ENCODE measurements around the gene MYD88. TPM values are rescaled to one million over a fixed set of nuclear protein-coding genes. Genes with fewer than 3 reads are reported as not detected.

The MYD88 gene
- total RNA-seq, 2 experiments from 2014 or later: 72.5 to 78.6 TPM

DNA sequence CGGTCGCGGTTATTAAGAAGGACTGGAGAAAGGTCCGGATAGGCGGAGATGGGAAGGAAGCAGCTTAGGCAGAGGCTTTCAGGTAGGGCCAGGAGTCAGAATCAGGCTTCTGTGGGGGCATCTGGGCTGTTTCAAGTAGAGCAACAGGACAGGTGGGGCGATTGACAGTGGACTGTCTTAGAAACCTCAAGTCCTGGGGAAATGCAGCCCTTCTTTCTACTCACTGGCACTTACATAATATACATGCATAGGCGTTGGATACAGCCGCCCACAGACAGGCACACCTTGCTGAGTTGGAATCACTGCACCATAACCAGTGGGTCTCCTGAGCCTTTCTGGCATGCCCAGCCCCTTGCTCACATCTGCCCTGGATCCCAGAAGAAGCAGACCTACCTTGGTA is 730 bp downstream of the MYD88 start:
- H3K4me3 Mint-ChIP-seq: peak overlapping the region; percentile 86
- POLR2A ChIA-PET: interaction anchor here (0.7 to 7.5 kb wide), 4 partner anchors 13 to 110 kb away, joined by 3 to 153 read pairs (median 8); partner anchors contain the start of genes DLEC1, OXSR1 and PLCD1
- no peaks in the 10 kb centered on the region for H3K27me3 Mint-ChIP-seq (ENCODE audit: low read depth)
- H3K4me1 Mint-ChIP-seq (ENCODE audit: low read depth): peaks cover 55% of the 10 kb centered on the region
- ATAC-seq: no peak
- peaks cover 52% of the 10 kb centered on the region for H3K36me3 Mint-ChIP-seq (ENCODE audit: low read depth)
- peak overlapping the region; percentile 96 for H3K27ac Mint-ChIP-seq
- CTCF ChIA-PET: interaction anchor here (1.0 to 5.1 kb wide), 5 partner anchors 18 to 341 kb away, joined by 3 to 30 read pairs (median 3); partner anchors contain the start of gene OXSR1
- H3K9me3 Mint-ChIP-seq (ENCODE audit: insufficient read depth): no peaks in the 10 kb centered on the region
- no peak for DNase-seq

GRCh38 chr3:38139652-38140051 is 1.2 kb downstream of the MYD88 start:
- Mint-ChIP-seq H3K9me3 (ENCODE audit: insufficient read depth) (no peaks in the 10 kb centered on the region), H3K27ac (peak overlapping the region; percentile 96), H3K4me1 (ENCODE audit: low read depth) (peaks cover 51% of the 10 kb centered on the region), H3K36me3 (ENCODE audit: low read depth) (peaks cover 47% of the 10 kb centered on the region), H3K27me3 (ENCODE audit: low read depth) (no peaks in the 10 kb centered on the region), H3K4me3 (peak overlapping the region; percentile 86)
- ATAC-seq (no peak), DNase-seq (no peak)
- POLR2A ChIA-PET: interaction anchor here (0.8 to 7.5 kb wide), 2 partner anchors 13 to 25 kb away, joined by 9 to 153 read pairs; partner anchors contain the start of gene OXSR1
- CTCF ChIA-PET: interaction anchor here (0.9 to 5.1 kb wide), 6 partner anchors 18 to 341 kb away, joined by 3 to 30 read pairs (median 3); partner anchors contain the start of gene OXSR1

- DNase-seq (no peak), ATAC-seq (no peak)
- ChIA-PET CTCF (interaction anchor here (0.9 to 5.1 kb wide), 3 partner anchors 23 to 340 kb away, joined by 3 to 30 read pairs (median 5); partner anchors contain the start of gene OXSR1), POLR2A (interaction anchor here (1.1 to 7.5 kb wide), 2 partner anchors 14 to 24 kb away, joined by 5 to 153 read pairs; partner anchors contain the start of gene OXSR1)
- Mint-ChIP-seq H3K4me3 (peak overlapping the region; percentile 86), H3K4me1 (ENCODE audit: low read depth) (peaks cover 44% of the 10 kb centered on the region), H3K27me3 (ENCODE audit: low read depth) (no peaks in the 10 kb centered on the region), H3K36me3 (ENCODE audit: low read depth) (peaks cover 40% of the 10 kb centered on the region), H3K9me3 (ENCODE audit: insufficient read depth) (no peaks in the 10 kb centered on the region), H3K27ac (no peak overlapping the region)
Measured at GRCh38 chr3:38140326-38141172, 2.1 kb downstream of the MYD88 start.

DNA sequence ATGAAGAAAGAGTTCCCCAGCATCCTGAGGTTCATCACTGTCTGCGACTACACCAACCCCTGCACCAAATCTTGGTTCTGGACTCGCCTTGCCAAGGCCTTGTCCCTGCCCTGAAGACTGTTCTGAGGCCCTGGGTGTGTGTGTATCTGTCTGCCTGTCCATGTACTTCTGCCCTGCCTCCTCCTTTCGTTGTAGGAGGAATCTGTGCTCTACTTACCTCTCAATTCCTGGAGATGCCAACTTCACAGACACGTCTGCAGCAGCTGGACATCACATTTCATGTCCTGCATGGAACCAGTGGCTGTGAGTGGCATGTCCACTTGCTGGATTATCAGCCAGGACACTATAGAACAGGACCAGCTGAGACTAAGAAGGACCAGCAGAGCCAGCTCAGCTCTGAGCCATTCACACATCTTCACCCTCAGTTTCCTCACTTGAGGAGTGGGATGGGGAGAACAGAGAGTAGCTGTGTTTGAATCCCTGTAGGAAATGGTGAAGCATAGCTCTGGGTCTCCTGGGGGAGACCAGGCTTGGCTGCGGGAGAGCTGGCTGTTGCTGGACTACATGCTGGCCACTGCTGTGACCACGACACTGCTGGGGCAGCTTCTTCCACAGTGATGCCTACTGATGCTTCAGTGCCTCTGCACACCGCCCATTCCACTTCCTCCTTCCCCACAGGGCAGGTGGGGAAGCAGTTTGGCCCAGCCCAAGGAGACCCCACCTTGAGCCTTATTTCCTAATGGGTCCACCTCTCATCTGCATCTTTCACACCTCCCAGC is 2.9 kb downstream of the MYD88 start:
- H3K9me3 Mint-ChIP-seq (ENCODE audit: insufficient read depth): peaks cover 3% of the 10 kb centered on the region
- peak overlapping the region; percentile 72 for H3K27ac Mint-ChIP-seq
- POLR2A ChIA-PET: interaction anchor here (0.7 to 7.5 kb wide), 3 partner anchors 14 to 29 kb away, joined by 3 to 153 read pairs (median 5); partner anchors contain the start of gene OXSR1
- H3K36me3 Mint-ChIP-seq (ENCODE audit: low read depth): peaks cover 36% of the 10 kb centered on the region
- ATAC-seq (no peak), DNase-seq (no peak)
- CTCF ChIA-PET: interaction anchor here (1.2 to 5.1 kb wide), 2 partner anchors 23 to 338 kb away, joined by 3 to 30 read pairs; partner anchors contain the start of gene OXSR1
- peaks cover 37% of the 10 kb centered on the region for H3K4me1 Mint-ChIP-seq (ENCODE audit: low read depth)
- no peak overlapping the region for H3K4me3 Mint-ChIP-seq
- no peaks in the 10 kb centered on the region for H3K27me3 Mint-ChIP-seq (ENCODE audit: low read depth)

GRCh38 chr3:38141952-38142273 is 3.5 kb downstream of the MYD88 start:
- ChIA-PET POLR2A (interaction anchor here (0.7 to 7.5 kb wide), 3 partner anchors 13 to 29 kb away, joined by 3 to 153 read pairs (median 5); partner anchors contain the start of gene OXSR1), CTCF (interaction anchor here (1.2 to 5.1 kb wide), 2 partner anchors 22 to 338 kb away, joined by 3 to 30 read pairs; partner anchors contain the start of gene OXSR1)
- Mint-ChIP-seq H3K36me3 (ENCODE audit: low read depth) (peaks cover 40% of the 10 kb centered on the region), H3K4me3 (no peak overlapping the region), H3K27ac (no peak overlapping the region), H3K4me1 (ENCODE audit: low read depth) (peaks cover 37% of the 10 kb centered on the region), H3K27me3 (ENCODE audit: low read depth) (no peaks in the 10 kb centered on the region), H3K9me3 (ENCODE audit: insufficient read depth) (peaks cover 9% of the 10 kb centered on the region)
- ATAC-seq: no peak
- no peak for DNase-seq

DNA sequence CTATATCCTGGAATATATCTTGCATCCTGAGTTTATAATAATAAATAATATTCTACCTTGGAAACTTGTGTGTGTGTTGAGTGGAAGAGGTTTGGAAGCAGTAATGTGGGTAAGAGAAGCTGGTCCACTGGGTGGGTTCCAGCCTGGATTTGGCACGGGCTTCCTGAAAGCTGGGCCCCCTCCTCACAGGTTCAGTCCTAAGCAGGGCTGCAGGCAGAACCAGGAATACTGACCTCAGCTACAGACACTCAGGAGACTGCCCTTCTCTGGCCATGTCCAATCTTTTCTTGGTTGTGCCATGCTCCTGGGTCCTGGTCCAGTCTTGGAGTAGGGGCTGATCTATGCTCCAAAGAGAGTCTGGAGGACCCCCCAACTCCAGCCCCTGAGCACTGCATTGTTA is 4.5 kb downstream of the MYD88 start:
- DNase-seq (no peak), ATAC-seq (no peak)
- CTCF ChIA-PET: interaction anchor here (1.2 to 5.1 kb wide), 2 partner anchors 21 to 337 kb away, joined by 3 to 30 read pairs; partner anchors contain the start of gene OXSR1
- Mint-ChIP-seq H3K27ac (no peak overlapping the region), H3K36me3 (ENCODE audit: low read depth) (peaks cover 45% of the 10 kb centered on the region), H3K27me3 (ENCODE audit: low read depth) (no peaks in the 10 kb centered on the region), H3K4me3 (no peak overlapping the region), H3K4me1 (ENCODE audit: low read depth) (peaks cover 31% of the 10 kb centered on the region), H3K9me3 (ENCODE audit: insufficient read depth) (peaks cover 19% of the 10 kb centered on the region)
- POLR2A ChIA-PET: interaction anchor here (7.5 kb wide), 1 partner anchor 22 kb away, joined by 153 read pairs; the partner anchor contains the start of gene OXSR1

DNA sequence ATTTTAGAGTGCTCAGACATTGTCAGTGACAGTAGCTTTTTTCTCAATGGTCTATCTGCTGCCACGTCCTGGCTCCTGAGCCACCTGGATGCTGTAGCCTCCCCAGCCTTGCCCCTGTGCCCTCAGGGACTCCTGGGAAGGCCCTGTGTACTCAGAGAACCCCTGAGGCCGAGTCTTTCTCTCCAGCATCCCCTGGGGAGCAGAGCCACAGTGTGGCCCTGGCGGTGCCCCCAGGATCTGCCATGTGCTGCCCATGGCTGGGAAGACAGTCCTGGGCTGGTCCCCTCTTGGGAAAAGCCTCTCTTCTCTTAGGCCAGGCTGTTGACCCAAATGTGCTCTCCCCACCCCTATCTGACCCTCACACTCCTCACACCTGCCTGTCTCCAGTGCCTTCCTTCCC is 5.0 kb downstream of the MYD88 start:
- DNase-seq (no peak), ATAC-seq (no peak)
- Mint-ChIP-seq H3K27ac (no peak overlapping the region), H3K4me1 (ENCODE audit: low read depth) (peaks cover 29% of the 10 kb centered on the region), H3K4me3 (no peak overlapping the region), H3K9me3 (ENCODE audit: insufficient read depth) (peaks cover 19% of the 10 kb centered on the region), H3K36me3 (ENCODE audit: low read depth) (peaks cover 45% of the 10 kb centered on the region), H3K27me3 (ENCODE audit: low read depth) (no peaks in the 10 kb centered on the region)
- POLR2A ChIA-PET: interaction anchor here (7.5 kb wide), 1 partner anchor 22 kb away, joined by 153 read pairs; the partner anchor contains the start of gene OXSR1
- CTCF ChIA-PET: interaction anchor here (5.1 kb wide), 1 partner anchor 21 kb away, joined by 30 read pairs; the partner anchor contains the start of gene OXSR1

GRCh38 chr3:38146504-38146903 is 8.0 kb downstream of the MYD88 start:
- CTCF ChIA-PET: no interaction called here
- POLR2A ChIA-PET: interaction anchor here (1.9 kb wide), 1 partner anchor 19 kb away, joined by 10 read pairs; the partner anchor contains the start of gene OXSR1
- Mint-ChIP-seq H3K9me3 (ENCODE audit: insufficient read depth) (peaks cover 19% of the 10 kb centered on the region), H3K27ac (no peak overlapping the region), H3K36me3 (ENCODE audit: low read depth) (peaks cover 25% of the 10 kb centered on the region), H3K27me3 (ENCODE audit: low read depth) (no peaks in the 10 kb centered on the region), H3K4me3 (no peak overlapping the region), H3K4me1 (ENCODE audit: low read depth) (peaks cover 17% of the 10 kb centered on the region)
- ATAC-seq: no peak
- no peak for DNase-seq

GRCh38 chr3:38147421-38147820 is 9.0 kb downstream of the MYD88 start:
- ChIA-PET CTCF (interaction anchor here (1.2 kb wide), 1 partner anchor 18 kb away, joined by 4 read pairs; the partner anchor contains the start of gene OXSR1), POLR2A (interaction anchor here (1.9 kb wide), 1 partner anchor 18 kb away, joined by 10 read pairs; the partner anchor contains the start of gene OXSR1)
- Mint-ChIP-seq H3K4me1 (ENCODE audit: low read depth) (peaks cover 21% of the 10 kb centered on the region), H3K27me3 (ENCODE audit: low read depth) (no peaks in the 10 kb centered on the region), H3K9me3 (ENCODE audit: insufficient read depth) (peaks cover 19% of the 10 kb centered on the region), H3K27ac (no peak overlapping the region), H3K36me3 (ENCODE audit: low read depth) (peaks cover 17% of the 10 kb centered on the region), H3K4me3 (no peak overlapping the region)
- ATAC-seq (no peak), DNase-seq (no peak)

DNA sequence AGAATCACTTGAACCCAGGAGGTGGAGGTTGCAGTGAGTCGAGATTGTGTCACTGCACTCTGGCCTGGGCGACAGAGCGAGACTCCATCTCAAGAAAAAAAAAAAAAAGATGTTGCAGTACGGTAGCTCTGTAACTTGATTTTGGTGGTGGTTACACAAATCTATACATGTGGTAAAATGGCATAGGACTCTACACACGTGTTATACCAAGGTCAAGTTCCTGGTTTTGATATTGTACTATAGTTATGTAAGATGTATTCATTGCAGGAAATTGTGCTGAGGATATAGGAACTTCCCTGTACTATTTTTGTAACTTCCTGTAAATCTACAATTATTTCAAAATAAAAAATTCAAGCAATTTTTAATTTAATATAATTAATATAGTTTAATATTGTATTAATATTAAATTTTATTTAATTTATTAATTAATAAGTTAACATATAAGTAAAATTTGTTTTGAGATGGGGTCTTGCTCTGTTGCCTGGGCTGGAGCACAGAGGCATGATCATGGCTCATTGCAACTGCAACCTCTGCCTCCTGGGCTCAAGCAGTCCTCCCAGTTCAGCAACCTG is 9.9 kb downstream of the MYD88 start:
- peaks cover 14% of the 10 kb centered on the region for H3K36me3 Mint-ChIP-seq (ENCODE audit: low read depth)
- ChIA-PET POLR2A (interaction anchor here (1.9 to 6.8 kb wide), 2 partner anchors 16 to 17 kb away, joined by 10 to 57 read pairs; partner anchors contain the start of gene OXSR1), CTCF (interaction anchor here (0.6 to 2.0 kb wide), 3 partner anchors 15 to 150 kb away, joined by 4 to 7 read pairs (median 5); partner anchors contain the start of gene OXSR1)
- DNase-seq (peak; percentile 11), ATAC-seq (no peak)
- H3K27me3 Mint-ChIP-seq (ENCODE audit: low read depth): no peaks in the 10 kb centered on the region
- H3K9me3 Mint-ChIP-seq (ENCODE audit: insufficient read depth): peaks cover 19% of the 10 kb centered on the region
- H3K4me3 Mint-ChIP-seq: no peak overlapping the region
- peaks cover 28% of the 10 kb centered on the region for H3K4me1 Mint-ChIP-seq (ENCODE audit: low read depth)
- no peak overlapping the region for H3K27ac Mint-ChIP-seq

Data from activated CD8-positive, alpha-beta T cell treated with anti-CD3 and anti-CD28 coated beads, Interleukin-2, amount 10 ng/mL, durations not matched to agents 7 days and 5 days (primary cell).